AG09319 (cell line): ENCODE measurements around the gene UBE4A.

Experiments used
- DNase-seq: peaks from one replicate; pipeline ENCODE4 v3.0.0-alpha.2; 2010; ENCODE audit warnings: low read depth; ENCODE audit errors: extremely low read depth
- CTCF ChIP-seq: IDR thresholded peaks from 2 replicates; pipeline ENCODE4 v1.5.1; 2011; ENCODE audit warnings: low read depth, mild to moderate bottlenecking, inconsistent platforms, low read length, moderate library complexity

UBE4A gene

GRCh38 chr11:118328745-118329144, 30.7 kb upstream of the UBE4A start:
- DNase-seq, result no peak
- TF ChIP-seq CTCF, result no peak

- TF ChIP-seq CTCF, result no peak
- no peak for DNase-seq
These were observed 24.7 kb upstream of the UBE4A start for GRCh38 chr11:118334745-118335144.

GRCh38 chr11:118338637-118339061, 20.8 kb upstream of the UBE4A start:
- no peak for TF ChIP-seq CTCF

GRCh38 chr11:118339281-118339961, 20.0 kb upstream of the UBE4A start:
- DNase-seq, result no peak

More at GRCh38 chr11:118338637-118339061, 20.8 kb upstream of the UBE4A start:
- no peak for DNase-seq

GRCh38 chr11:118340449-118340848, 19.0 kb upstream of the UBE4A start:
- no peak for TF ChIP-seq CTCF
- no peak for DNase-seq

More at GRCh38 chr11:118339281-118339961, 20.0 kb upstream of the UBE4A start:
- TF ChIP-seq CTCF, result no peak

GRCh38 chr11:118341261-118341660, 18.1 kb upstream of the UBE4A start:
- no peak for DNase-seq
- TF ChIP-seq CTCF, result no peak

- no peak for TF ChIP-seq CTCF
- no peak for DNase-seq
These were observed 17.4 kb upstream of the UBE4A start for GRCh38 chr11:118341815-118342489.
